Astrocyte of the spinal cord (primary cell): Measurements from ENCODE around the gene SPDEF.

Experiments
- DNase-seq: peaks from one replicate; pipeline ENCODE4 v3.0.0; 2011; ENCODE audit warnings: low read depth, low spot score
- H3K4me3 ChIP-seq: 2 replicates; pipeline ENCODE4 v1.5.1; 2011; ENCODE audit warnings: low read depth, mild to moderate bottlenecking, low read length, moderate library complexity
- CTCF ChIP-seq: IDR thresholded peaks from 2 replicates; pipeline ENCODE4 v1.5.1; 2012; ENCODE audit warnings: low read depth, mild to moderate bottlenecking, low read length, inconsistent platforms
- in situ Hi-C: cut with HindIII; loops from 2 replicates; pipeline ENCODE4 v1.10.0; 2017; ENCODE audit warnings: low sequenced_read_pairs

The SPDEF gene

GRCh38 chr6:34526992-34527728, 29.0 kb downstream of the SPDEF start:
- peak overlapping the region; percentile 19 for H3K4me3 ChIP-seq
- in situ Hi-C loops: no loop called here
- TF ChIP-seq CTCF: peak; percentile 74
- peak; percentile 89 for DNase-seq

- in situ Hi-C loops: no loop called here
- H3K4me3 ChIP-seq: no peak overlapping the region
- no peak for TF ChIP-seq CTCF
- no peak for DNase-seq
Observed at GRCh38 chr6:34526241-34526972, 29.7 kb downstream of the SPDEF start.

GRCh38 chr6:34525431-34526175, 30.5 kb downstream of the SPDEF start:
- no peak overlapping the region for H3K4me3 ChIP-seq
- no peak for TF ChIP-seq CTCF
- DNase-seq: no peak
- in situ Hi-C loops: no loop called here

GRCh38 chr6:34524971-34525370, 31.2 kb downstream of the SPDEF start:
- DNase-seq: no peak
- in situ Hi-C loops: no loop called here
- no peak overlapping the region for H3K4me3 ChIP-seq
- TF ChIP-seq CTCF: no peak

- no peak overlapping the region for H3K4me3 ChIP-seq
- no peak for TF ChIP-seq CTCF
- in situ Hi-C loops: no loop called here
- no peak for DNase-seq
Observed at GRCh38 chr6:34524499-34524898, 31.6 kb downstream of the SPDEF start.

- TF ChIP-seq CTCF: no peak
- H3K4me3 ChIP-seq: no peak overlapping the region
- in situ Hi-C loops: no loop called here
- no peak for DNase-seq
Observed at GRCh38 chr6:34523441-34524206, 32.5 kb downstream of the SPDEF start.
